ENCODE results near the gene DOCK9. TPM values are rescaled to one million over a fixed set of nuclear protein-coding genes. Genes with fewer than 3 reads are reported as not detected.

The DOCK9 gene
- total and polyA plus RNA-seq, 5 donors from 2014 or later, result 4.4 to 75.0 (median 7.3) TPM

GRCh38 chr13:98889419-98890085, 88.3 kb downstream of the DOCK9 start:
- H3K4me3 Mint-ChIP-seq, result no peak overlapping the region
- H3K4me3 ChIP-seq (ENCODE audit: low read depth, low read length), result no peak overlapping the region
- H3K36me3 Mint-ChIP-seq, result peaks cover 51% of the 10 kb centered on the region
- DNase-seq (no peak), ATAC-seq (ENCODE audit: low read depth in 2 of 2) (no peak)
- peak overlapping the region in 1 of 3 donors; percentile 55 for H3K27ac Mint-ChIP-seq
- H3K9me3 ChIP-seq (ENCODE audit: control insufficient read depth in 2 of 2, low read length in 2 of 2), result no peaks in the 10 kb centered on the region
- no peak overlapping the region for H3K27ac ChIP-seq (ENCODE audit: insufficient read depth, low read length, poor library complexity, severe bottlenecking)
- H3K4me1 Mint-ChIP-seq, result peaks cover 0 to 4% (median under 1%) of the 10 kb centered on the region in 4 donors
- no peaks in the 10 kb centered on the region for H3K27me3 Mint-ChIP-seq
- H3K9me3 Mint-ChIP-seq, result no peaks in the 10 kb centered on the region
- H3K27me3 ChIP-seq (ENCODE audit: control insufficient read depth, insufficient read depth, low read length), result no peaks in the 10 kb centered on the region
- no peaks in the 10 kb centered on the region for H3K4me1 ChIP-seq (ENCODE audit: control insufficient read depth, insufficient read depth, low read length, poor library complexity, severe bottlenecking)
- peaks cover 33% of the 10 kb centered on the region for H3K36me3 ChIP-seq (ENCODE audit: control insufficient read depth, insufficient read depth, low read length)

- peaks cover 39% of the 10 kb centered on the region for H3K36me3 ChIP-seq (ENCODE audit: control insufficient read depth, insufficient read depth, low read length)
These were observed 89.0 kb downstream of the DOCK9 start for GRCh38 chr13:98888890-98889279.

GRCh38 chr13:98888222-98888889, 89.5 kb downstream of the DOCK9 start:
- no peak for ATAC-seq (ENCODE audit: low read depth in 2 of 2)
- peak overlapping the region in 1 of 3 donors; percentile 26 for H3K27ac Mint-ChIP-seq
- Histone ChIP-seq H3K27me3 (ENCODE audit: control insufficient read depth, insufficient read depth, low read length) (no peaks in the 10 kb centered on the region), H3K9me3 (ENCODE audit: control insufficient read depth in 2 of 2, low read length in 2 of 2) (no peaks in the 10 kb centered on the region), H3K4me1 (ENCODE audit: control insufficient read depth, insufficient read depth, low read length, poor library complexity, severe bottlenecking) (no peaks in the 10 kb centered on the region), H3K4me3 (ENCODE audit: low read depth, low read length) (no peak overlapping the region), H3K27ac (ENCODE audit: insufficient read depth, low read length, poor library complexity, severe bottlenecking) (no peak overlapping the region), H3K36me3 (ENCODE audit: control insufficient read depth, insufficient read depth, low read length) (peaks cover 44% of the 10 kb centered on the region)
- no peaks in the 10 kb centered on the region for H3K9me3 Mint-ChIP-seq
- H3K36me3 Mint-ChIP-seq, result peaks cover 58% of the 10 kb centered on the region
- peaks cover 0 to 4% (median under 1%) of the 10 kb centered on the region in 4 donors for H3K4me1 Mint-ChIP-seq
- no peak overlapping the region for H3K4me3 Mint-ChIP-seq
- no peak for DNase-seq
- H3K27me3 Mint-ChIP-seq, result no peaks in the 10 kb centered on the region

More at GRCh38 chr13:98888890-98889279, 89.0 kb downstream of the DOCK9 start:
- no peaks in the 10 kb centered on the region for H3K27me3 Mint-ChIP-seq
- Histone ChIP-seq H3K27ac (ENCODE audit: insufficient read depth, low read length, poor library complexity, severe bottlenecking) (no peak overlapping the region), H3K4me3 (ENCODE audit: low read depth, low read length) (no peak overlapping the region), H3K4me1 (ENCODE audit: control insufficient read depth, insufficient read depth, low read length, poor library complexity, severe bottlenecking) (no peaks in the 10 kb centered on the region), H3K9me3 (ENCODE audit: control insufficient read depth in 2 of 2, low read length in 2 of 2) (no peaks in the 10 kb centered on the region), H3K27me3 (ENCODE audit: control insufficient read depth, insufficient read depth, low read length) (no peaks in the 10 kb centered on the region)
- ATAC-seq (ENCODE audit: low read depth in 2 of 2), result no peak
- H3K4me1 Mint-ChIP-seq, result peaks cover 0 to 4% (median under 1%) of the 10 kb centered on the region in 4 donors
- H3K27ac Mint-ChIP-seq, result no peak overlapping the region
- H3K36me3 Mint-ChIP-seq, result peaks cover 58% of the 10 kb centered on the region
- no peak overlapping the region for H3K4me3 Mint-ChIP-seq
- no peak for DNase-seq
- H3K9me3 Mint-ChIP-seq, result no peaks in the 10 kb centered on the region

GRCh38 chr13:98886587-98887230, 91.2 kb downstream of the DOCK9 start:
- Histone ChIP-seq H3K27me3 (ENCODE audit: control insufficient read depth, insufficient read depth, low read length) (no peaks in the 10 kb centered on the region), H3K4me3 (ENCODE audit: low read depth, low read length) (no peak overlapping the region), H3K27ac (ENCODE audit: insufficient read depth, low read length, poor library complexity, severe bottlenecking) (no peak overlapping the region), H3K36me3 (ENCODE audit: control insufficient read depth, insufficient read depth, low read length) (peaks cover 55% of the 10 kb centered on the region), H3K9me3 (ENCODE audit: control insufficient read depth in 2 of 2, low read length in 2 of 2) (no peaks in the 10 kb centered on the region), H3K4me1 (ENCODE audit: control insufficient read depth, insufficient read depth, low read length, poor library complexity, severe bottlenecking) (no peaks in the 10 kb centered on the region)
- H3K9me3 Mint-ChIP-seq, result no peaks in the 10 kb centered on the region
- H3K27me3 Mint-ChIP-seq, result no peaks in the 10 kb centered on the region
- peaks cover 0 to 3% (median under 1%) of the 10 kb centered on the region in 4 donors for H3K4me1 Mint-ChIP-seq
- no peak overlapping the region for H3K4me3 Mint-ChIP-seq
- H3K36me3 Mint-ChIP-seq, result peaks cover 61% of the 10 kb centered on the region
- DNase-seq (no peak), ATAC-seq (ENCODE audit: low read depth in 2 of 2) (no peak)
- H3K27ac Mint-ChIP-seq, result no peak overlapping the region

- Mint-ChIP-seq H3K4me3 (no peak overlapping the region), H3K27me3 (no peaks in the 10 kb centered on the region), H3K36me3 (peaks cover 67% of the 10 kb centered on the region), H3K27ac (no peak overlapping the region), H3K4me1 (peaks cover 0 to 3% (median 0%) of the 10 kb centered on the region in 4 donors), H3K9me3 (no peaks in the 10 kb centered on the region)
- H3K27me3 ChIP-seq (ENCODE audit: control insufficient read depth, insufficient read depth, low read length), result no peaks in the 10 kb centered on the region
- H3K27ac ChIP-seq (ENCODE audit: insufficient read depth, low read length, poor library complexity, severe bottlenecking), result no peak overlapping the region
- H3K4me1 ChIP-seq (ENCODE audit: control insufficient read depth, insufficient read depth, low read length, poor library complexity, severe bottlenecking), result no peaks in the 10 kb centered on the region
- ATAC-seq (ENCODE audit: low read depth in 2 of 2) (no peak), DNase-seq (no peak)
- H3K36me3 ChIP-seq (ENCODE audit: control insufficient read depth, insufficient read depth, low read length), result peaks cover 66% of the 10 kb centered on the region
- no peaks in the 10 kb centered on the region for H3K9me3 ChIP-seq (ENCODE audit: control insufficient read depth in 2 of 2, low read length in 2 of 2)
- H3K4me3 ChIP-seq (ENCODE audit: low read depth, low read length), result no peak overlapping the region
These were observed 92.3 kb downstream of the DOCK9 start for GRCh38 chr13:98885600-98885999.

- H3K4me3 Mint-ChIP-seq, result no peak overlapping the region
- Histone ChIP-seq H3K4me1 (ENCODE audit: control insufficient read depth, insufficient read depth, low read length, poor library complexity, severe bottlenecking) (no peaks in the 10 kb centered on the region), H3K36me3 (ENCODE audit: control insufficient read depth, insufficient read depth, low read length) (peaks cover 82% of the 10 kb centered on the region), H3K27me3 (ENCODE audit: control insufficient read depth, insufficient read depth, low read length) (no peaks in the 10 kb centered on the region), H3K27ac (ENCODE audit: insufficient read depth, low read length, poor library complexity, severe bottlenecking) (no peak overlapping the region), H3K4me3 (ENCODE audit: low read depth, low read length) (no peak overlapping the region), H3K9me3 (ENCODE audit: control insufficient read depth in 2 of 2, low read length in 2 of 2) (no peaks in the 10 kb centered on the region)
- H3K27ac Mint-ChIP-seq, result no peak overlapping the region
- no peak for ATAC-seq (ENCODE audit: low read depth in 2 of 2)
- peaks cover 78% of the 10 kb centered on the region for H3K36me3 Mint-ChIP-seq
- no peak for DNase-seq
- H3K9me3 Mint-ChIP-seq, result no peaks in the 10 kb centered on the region
- no peaks in the 10 kb centered on the region for H3K27me3 Mint-ChIP-seq
- peaks cover 0 to 3% (median under 1%) of the 10 kb centered on the region in 4 donors for H3K4me1 Mint-ChIP-seq
These were observed 93.9 kb downstream of the DOCK9 start for GRCh38 chr13:98883998-98884397.

- no peaks in the 10 kb centered on the region for H3K4me1 ChIP-seq (ENCODE audit: control insufficient read depth, insufficient read depth, low read length, poor library complexity, severe bottlenecking)
- H3K27me3 Mint-ChIP-seq, result no peaks in the 10 kb centered on the region
- no peak overlapping the region for H3K27ac ChIP-seq (ENCODE audit: insufficient read depth, low read length, poor library complexity, severe bottlenecking)
- no peak for DNase-seq
- no peaks in the 10 kb centered on the region for H3K27me3 ChIP-seq (ENCODE audit: control insufficient read depth, insufficient read depth, low read length)
- H3K4me3 Mint-ChIP-seq, result no peak overlapping the region
- no peaks in the 10 kb centered on the region for H3K9me3 Mint-ChIP-seq
- no peak overlapping the region for H3K27ac Mint-ChIP-seq
- ATAC-seq (ENCODE audit: low read depth in 2 of 2), result no peak
- no peaks in the 10 kb centered on the region for H3K9me3 ChIP-seq (ENCODE audit: control insufficient read depth in 2 of 2, low read length in 2 of 2)
- peaks cover 7 to 9% (median 9%) of the 10 kb centered on the region in 4 donors for H3K4me1 Mint-ChIP-seq
- peaks cover 81% of the 10 kb centered on the region for H3K36me3 Mint-ChIP-seq
- no peak overlapping the region for H3K4me3 ChIP-seq (ENCODE audit: low read depth, low read length)
- peaks cover 87% of the 10 kb centered on the region for H3K36me3 ChIP-seq (ENCODE audit: control insufficient read depth, insufficient read depth, low read length)
These were observed 96.5 kb downstream of the DOCK9 start for GRCh38 chr13:98881390-98881789.
